ENCODE measurements around the gene JAKMIP3.

Gene JAKMIP3

GRCh38 chr10:132043861-132044695 lies 21.7 kb upstream of the JAKMIP3 start:
- no peak for DNase-seq (ENCODE audit: low spot score)

- no peak for DNase-seq (ENCODE audit: low spot score)
Observed at GRCh38 chr10:132044803-132045202, 20.9 kb upstream of the JAKMIP3 start.

GRCh38 chr10:132045324-132045723 lies 20.4 kb upstream of the JAKMIP3 start:
- DNase-seq (ENCODE audit: low spot score) = no peak

GRCh38 chr10:132047575-132048293 lies 18.0 kb upstream of the JAKMIP3 start:
- DNase-seq (ENCODE audit: low spot score) = no peak

GRCh38 chr10:132048294-132048667 lies 17.5 kb upstream of the JAKMIP3 start:
- no peak for DNase-seq (ENCODE audit: low spot score)

GRCh38 chr10:132050191-132050590 lies 15.6 kb upstream of the JAKMIP3 start:
- no peak for DNase-seq (ENCODE audit: low spot score)

GRCh38 chr10:132052124-132052523 lies 13.6 kb upstream of the JAKMIP3 start:
- DNase-seq (ENCODE audit: low spot score) = no peak

- no peak for DNase-seq (ENCODE audit: low spot score)
Observed at GRCh38 chr10:132054564-132054963, 11.2 kb upstream of the JAKMIP3 start.

GRCh38 chr10:132055616-132056015 lies 10.1 kb upstream of the JAKMIP3 start:
- no peak for DNase-seq (ENCODE audit: low spot score)

GRCh38 chr10:132056663-132057062 lies 9.1 kb upstream of the JAKMIP3 start:
- DNase-seq (ENCODE audit: low spot score) = no peak

GRCh38 chr10:132057191-132057681 lies 8.5 kb upstream of the JAKMIP3 start:
- DNase-seq (ENCODE audit: low spot score) = no peak

- DNase-seq (ENCODE audit: low spot score) = no peak
Observed at GRCh38 chr10:132058111-132058745, 7.5 kb upstream of the JAKMIP3 start.

- DNase-seq (ENCODE audit: low spot score) = no peak
Observed at GRCh38 chr10:132058793-132059759, 6.7 kb upstream of the JAKMIP3 start.

GRCh38 chr10:132059760-132060508 lies 5.8 kb upstream of the JAKMIP3 start:
- no peak for DNase-seq (ENCODE audit: low spot score)

- no peak for DNase-seq (ENCODE audit: low spot score)
Observed at GRCh38 chr10:132061030-132061429, 4.7 kb upstream of the JAKMIP3 start.

GRCh38 chr10:132061465-132061864 lies 4.3 kb upstream of the JAKMIP3 start:
- no peak for DNase-seq (ENCODE audit: low spot score)

GRCh38 chr10:132062116-132062515 lies 3.6 kb upstream of the JAKMIP3 start:
- no peak for DNase-seq (ENCODE audit: low spot score)

GRCh38 chr10:132062641-132063390 lies 2.9 kb upstream of the JAKMIP3 start:
- no peak for DNase-seq (ENCODE audit: low spot score)

GRCh38 chr10:132063432-132063831 lies 2.3 kb upstream of the JAKMIP3 start:
- no peak for DNase-seq (ENCODE audit: low spot score)

All from hematopoietic multipotent progenitor cell treated with erythropoietin and hydrocortisone succinate and interleukin-3 and kit ligand, for 17 days (in vitro differentiated cells).